K562 (cell line): ENCODE data around the gene DDAH2. TPM values are rescaled to one million over a fixed set of nuclear protein-coding genes. Genes with fewer than 3 reads are reported as not detected.

Experiments used
- BCL6 ChIP-seq: fragments of 250-450 bp; sonication (Bioruptor Pico); IDR thresholded peaks from 2 replicates; pipeline ENCODE4 v1.4.0; 2020
- CBX5 ChIP-seq: IDR thresholded peaks from 2 replicates; pipeline ENCODE4 v1.6.1; 2014; ENCODE audit warnings: low read depth, borderline replicate concordance
- CEBPG ChIP-seq, 3 experiments: fragments of 200-800 bp in 1 of 3; sonication (Bioruptor generic) in 1 of 3; sonication (generic) in 1 of 3; formaldehyde crosslinking in 1 of 3; IDR thresholded peaks in 2 of 3; conservative IDR thresholded peaks in 1 of 3; 2 replicates each; pipeline versions ENCODE4 v1.6.1 to v1.8.0; 2016 to 2022; ENCODE audit warnings: missing compliant biosample characterization in 2 of 3, missing genetic modification characterization in 2 of 3, mild to moderate bottlenecking in 1 of 3, missing genetic modification reagents in 1 of 3
- COPS2 ChIP-seq: fragments of 450-650 bp; conservative IDR thresholded peaks from 2 replicates; pipeline ENCODE4 v1.6.1; 2016; ENCODE audit warnings: mild to moderate bottlenecking, moderate library complexity
- DNMT1 ChIP-seq: fragments of 450-650 bp; IDR thresholded peaks from 2 replicates; pipeline ENCODE4 v1.6.1; 2016; ENCODE audit warnings: antibody characterized with exemption, mild to moderate bottlenecking
- HDAC1 ChIP-seq, 2 experiments: fragments of 450-650 bp; IDR thresholded peaks; 2 replicates each; pipeline ENCODE4 v1.6.1; 2016 to 2017; ENCODE audit warnings: inconsistent platforms in 1 of 2, mild to moderate bottlenecking in 1 of 2, moderate library complexity in 1 of 2
- MLX ChIP-seq, 2 experiments: fragments of 450-650 bp in 1 of 2; sonication (generic) in 1 of 2; formaldehyde crosslinking; conservative IDR thresholded peaks; 2 replicates each; pipeline versions ENCODE4 v1.4.0 to v1.8.1; 2020 to 2022; ENCODE audit warnings: mild to moderate bottlenecking in 1 of 2, missing genetic modification reagents in 1 of 2
- NFE2L1 ChIP-seq: fragments of 450-650 bp; IDR thresholded peaks from 2 replicates; pipeline ENCODE4 v1.6.1; 2016; ENCODE audit warnings: missing genetic modification characterization, low read depth, mild to moderate bottlenecking, missing compliant biosample characterization, moderate library complexity, borderline replicate concordance
- POLR2AphosphoS2 ChIP-seq: IDR thresholded peaks from 2 replicates; pipeline ENCODE4 v1.6.1; 2012; ENCODE audit warnings: low read length, improper control_type of control experiment
- ZNF282 ChIP-seq: sonication (generic); formaldehyde crosslinking; IDR thresholded peaks from 2 replicates; pipeline ENCODE4 v1.8.1; 2023; ENCODE audit warnings: missing genetic modification reagents
- polyA plus RNA-seq, 8 experiments: library from polyadenylated mRNA; depleted of rRNA in 4 of 8; stranded (reverse) in 5 of 8; unstranded in 3 of 8; fragments of >200 nt; fragmentation: Nextera tagmentation in 2 of 8; fragmentation: Illumina TruSeq in 1 of 8; extraction: Ambion mirVana in 2 of 8; extraction: Trizol in 1 of 8; gene quantifications; 2 replicates each; pipeline versions ENCODE4 v1.2.1 to v1.2.3, GENCODE V29; 2011 to 2014; ENCODE audit warnings: inconsistent platforms in 1 of 8, missing spikeins in 1 of 8
- total RNA-seq, 7 experiments: library from RNA; depleted of rRNA in 6 of 7; stranded (reverse); fragments of >200 nt in 6 of 7; fragmentation: Illumina TruSeq in 2 of 7; extraction: Trizol in 2 of 7; gene quantifications; 2 replicates each; pipeline versions ENCODE4 v1.2.1 to v1.2.3, GENCODE V29; 2011 to 2021; ENCODE audit warnings: low replicate concordance in 1 of 7
- TF ChIP-seq, protein P1 (sequence below): fragments of 450-650 bp; IDR thresholded peaks from 2 replicates; pipeline ENCODE4 v1.6.1; 2016; ENCODE audit warnings: mild to moderate bottlenecking, moderate library complexity

The DDAH2 gene
- total and polyA plus RNA-seq, 9 of the 15 experiments (the other 6 are each of a cell fraction or from before 2014, with no cell fraction given): 1.8 to 45.4 (median 21.4) TPM

GRCh38 chr6:31740397-31741223 is 11.5 kb upstream of the DDAH2 start (continued):
- TF ChIP-seq CEBPG (CRISPR knock-in tag; IDR thresholded peaks at IDR 0.05): no peak
- TF ChIP-seq CEBPG (tag; conservative IDR thresholded peaks at IDR 0.05 in 1 of 2, IDR thresholded peaks at IDR 0.05 in 1 of 2): no peak
- TF ChIP-seq ZNF282 (CRISPR knock-in tag): no peak
- TF ChIP-seq POLR2AphosphoS2: no peak; the same call in 1 of the 2 replicates
- no peak; a peak in 1 of 4 replicates for TF ChIP-seq MLX (CRISPR knock-in tag; conservative IDR thresholded peaks at IDR 0.05)
- no peak for TF ChIP-seq DNMT1
- no peak for TF ChIP-seq NFE2L1 (tag)
- no peak for TF ChIP-seq BCL6 (CRISPR knock-in tag)
- 0 out of 4 replicates have a peak, but pooled peaks of 1 of the 2 experiments have one; percentile 15 for TF ChIP-seq HDAC1 (IDR thresholded peaks at IDR 0.05)
- no peak for TF ChIP-seq CBX5
- TF ChIP-seq, protein P1, sequence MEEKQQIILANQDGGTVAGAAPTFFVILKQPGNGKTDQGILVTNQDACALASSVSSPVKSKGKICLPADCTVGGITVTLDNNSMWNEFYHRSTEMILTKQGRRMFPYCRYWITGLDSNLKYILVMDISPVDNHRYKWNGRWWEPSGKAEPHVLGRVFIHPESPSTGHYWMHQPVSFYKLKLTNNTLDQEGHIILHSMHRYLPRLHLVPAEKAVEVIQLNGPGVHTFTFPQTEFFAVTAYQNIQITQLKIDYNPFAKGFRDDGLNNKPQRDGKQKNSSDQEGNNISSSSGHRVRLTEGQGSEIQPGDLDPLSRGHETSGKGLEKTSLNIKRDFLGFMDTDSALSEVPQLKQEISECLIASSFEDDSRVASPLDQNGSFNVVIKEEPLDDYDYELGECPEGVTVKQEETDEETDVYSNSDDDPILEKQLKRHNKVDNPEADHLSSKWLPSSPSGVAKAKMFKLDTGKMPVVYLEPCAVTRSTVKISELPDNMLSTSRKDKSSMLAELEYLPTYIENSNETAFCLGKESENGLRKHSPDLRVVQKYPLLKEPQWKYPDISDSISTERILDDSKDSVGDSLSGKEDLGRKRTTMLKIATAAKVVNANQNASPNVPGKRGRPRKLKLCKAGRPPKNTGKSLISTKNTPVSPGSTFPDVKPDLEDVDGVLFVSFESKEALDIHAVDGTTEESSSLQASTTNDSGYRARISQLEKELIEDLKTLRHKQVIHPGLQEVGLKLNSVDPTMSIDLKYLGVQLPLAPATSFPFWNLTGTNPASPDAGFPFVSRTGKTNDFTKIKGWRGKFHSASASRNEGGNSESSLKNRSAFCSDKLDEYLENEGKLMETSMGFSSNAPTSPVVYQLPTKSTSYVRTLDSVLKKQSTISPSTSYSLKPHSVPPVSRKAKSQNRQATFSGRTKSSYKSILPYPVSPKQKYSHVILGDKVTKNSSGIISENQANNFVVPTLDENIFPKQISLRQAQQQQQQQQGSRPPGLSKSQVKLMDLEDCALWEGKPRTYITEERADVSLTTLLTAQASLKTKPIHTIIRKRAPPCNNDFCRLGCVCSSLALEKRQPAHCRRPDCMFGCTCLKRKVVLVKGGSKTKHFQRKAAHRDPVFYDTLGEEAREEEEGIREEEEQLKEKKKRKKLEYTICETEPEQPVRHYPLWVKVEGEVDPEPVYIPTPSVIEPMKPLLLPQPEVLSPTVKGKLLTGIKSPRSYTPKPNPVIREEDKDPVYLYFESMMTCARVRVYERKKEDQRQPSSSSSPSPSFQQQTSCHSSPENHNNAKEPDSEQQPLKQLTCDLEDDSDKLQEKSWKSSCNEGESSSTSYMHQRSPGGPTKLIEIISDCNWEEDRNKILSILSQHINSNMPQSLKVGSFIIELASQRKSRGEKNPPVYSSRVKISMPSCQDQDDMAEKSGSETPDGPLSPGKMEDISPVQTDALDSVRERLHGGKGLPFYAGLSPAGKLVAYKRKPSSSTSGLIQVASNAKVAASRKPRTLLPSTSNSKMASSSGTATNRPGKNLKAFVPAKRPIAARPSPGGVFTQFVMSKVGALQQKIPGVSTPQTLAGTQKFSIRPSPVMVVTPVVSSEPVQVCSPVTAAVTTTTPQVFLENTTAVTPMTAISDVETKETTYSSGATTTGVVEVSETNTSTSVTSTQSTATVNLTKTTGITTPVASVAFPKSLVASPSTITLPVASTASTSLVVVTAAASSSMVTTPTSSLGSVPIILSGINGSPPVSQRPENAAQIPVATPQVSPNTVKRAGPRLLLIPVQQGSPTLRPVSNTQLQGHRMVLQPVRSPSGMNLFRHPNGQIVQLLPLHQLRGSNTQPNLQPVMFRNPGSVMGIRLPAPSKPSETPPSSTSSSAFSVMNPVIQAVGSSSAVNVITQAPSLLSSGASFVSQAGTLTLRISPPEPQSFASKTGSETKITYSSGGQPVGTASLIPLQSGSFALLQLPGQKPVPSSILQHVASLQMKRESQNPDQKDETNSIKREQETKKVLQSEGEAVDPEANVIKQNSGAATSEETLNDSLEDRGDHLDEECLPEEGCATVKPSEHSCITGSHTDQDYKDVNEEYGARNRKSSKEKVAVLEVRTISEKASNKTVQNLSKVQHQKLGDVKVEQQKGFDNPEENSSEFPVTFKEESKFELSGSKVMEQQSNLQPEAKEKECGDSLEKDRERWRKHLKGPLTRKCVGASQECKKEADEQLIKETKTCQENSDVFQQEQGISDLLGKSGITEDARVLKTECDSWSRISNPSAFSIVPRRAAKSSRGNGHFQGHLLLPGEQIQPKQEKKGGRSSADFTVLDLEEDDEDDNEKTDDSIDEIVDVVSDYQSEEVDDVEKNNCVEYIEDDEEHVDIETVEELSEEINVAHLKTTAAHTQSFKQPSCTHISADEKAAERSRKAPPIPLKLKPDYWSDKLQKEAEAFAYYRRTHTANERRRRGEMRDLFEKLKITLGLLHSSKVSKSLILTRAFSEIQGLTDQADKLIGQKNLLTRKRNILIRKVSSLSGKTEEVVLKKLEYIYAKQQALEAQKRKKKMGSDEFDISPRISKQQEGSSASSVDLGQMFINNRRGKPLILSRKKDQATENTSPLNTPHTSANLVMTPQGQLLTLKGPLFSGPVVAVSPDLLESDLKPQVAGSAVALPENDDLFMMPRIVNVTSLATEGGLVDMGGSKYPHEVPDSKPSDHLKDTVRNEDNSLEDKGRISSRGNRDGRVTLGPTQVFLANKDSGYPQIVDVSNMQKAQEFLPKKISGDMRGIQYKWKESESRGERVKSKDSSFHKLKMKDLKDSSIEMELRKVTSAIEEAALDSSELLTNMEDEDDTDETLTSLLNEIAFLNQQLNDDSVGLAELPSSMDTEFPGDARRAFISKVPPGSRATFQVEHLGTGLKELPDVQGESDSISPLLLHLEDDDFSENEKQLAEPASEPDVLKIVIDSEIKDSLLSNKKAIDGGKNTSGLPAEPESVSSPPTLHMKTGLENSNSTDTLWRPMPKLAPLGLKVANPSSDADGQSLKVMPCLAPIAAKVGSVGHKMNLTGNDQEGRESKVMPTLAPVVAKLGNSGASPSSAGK: no peak
- no peak for TF ChIP-seq COPS2
